ENCODE measurements around the gene NGLY1.

NGLY1 gene

GRCh38 chr3:25707268-25707926 lies 75.8 kb downstream of the NGLY1 start:
- no peak for DNase-seq (ENCODE audit: low spot score)

GRCh38 chr3:25706213-25706612 lies 77.0 kb downstream of the NGLY1 start:
- DNase-seq (ENCODE audit: low spot score), result no peak

GRCh38 chr3:25697553-25697952 lies 85.7 kb downstream of the NGLY1 start:
- no peak for DNase-seq (ENCODE audit: low spot score)

GRCh38 chr3:25695731-25696420 lies 87.4 kb downstream of the NGLY1 start:
- no peak for DNase-seq (ENCODE audit: low spot score)

- no peak for DNase-seq (ENCODE audit: low spot score)
Measured at GRCh38 chr3:25693238-25693637, 90.0 kb downstream of the NGLY1 start.

GRCh38 chr3:25692341-25692740 lies 90.9 kb downstream of the NGLY1 start:
- DNase-seq (ENCODE audit: low spot score), result no peak

- DNase-seq (ENCODE audit: low spot score), result no peak
Measured at GRCh38 chr3:25690768-25691533, 92.3 kb downstream of the NGLY1 start.

GRCh38 chr3:25689226-25689625 lies 94.0 kb downstream of the NGLY1 start:
- DNase-seq (ENCODE audit: low spot score), result no peak

GRCh38 chr3:25687742-25688141 lies 95.5 kb downstream of the NGLY1 start:
- DNase-seq (ENCODE audit: low spot score), result no peak

GRCh38 chr3:25686766-25687165 lies 96.5 kb downstream of the NGLY1 start:
- DNase-seq (ENCODE audit: low spot score), result no peak

- DNase-seq (ENCODE audit: low spot score), result no peak
Measured at GRCh38 chr3:25683882-25684281, 99.4 kb downstream of the NGLY1 start.

GRCh38 chr3:25683410-25683809 lies 99.8 kb downstream of the NGLY1 start:
- no peak for DNase-seq (ENCODE audit: low spot score)

GRCh38 chr3:25679642-25680302 lies 103.5 kb downstream of the NGLY1 start:
- DNase-seq (ENCODE audit: low spot score), result peak; percentile 61

GRCh38 chr3:25679166-25679565 lies 104.1 kb downstream of the NGLY1 start:
- DNase-seq (ENCODE audit: low spot score), result peak; percentile 72

- DNase-seq (ENCODE audit: low spot score), result no peak
Measured at GRCh38 chr3:25678581-25678980, 104.7 kb downstream of the NGLY1 start.

- DNase-seq (ENCODE audit: low spot score), result no peak
Measured at GRCh38 chr3:25677121-25677520, 106.1 kb downstream of the NGLY1 start.

- no peak for DNase-seq (ENCODE audit: low spot score)
Measured at GRCh38 chr3:25674670-25675069, 108.6 kb downstream of the NGLY1 start.

GRCh38 chr3:25673738-25674298 lies 109.4 kb downstream of the NGLY1 start:
- DNase-seq (ENCODE audit: low spot score), result no peak

Data from pons (tissue), 1 donor.